ENCODE data around the gene CLDN11. TPM values are rescaled to one million over a fixed set of nuclear protein-coding genes. Genes with fewer than 3 reads are reported as not detected.

The CLDN11 gene
- under 1 TPM in 1 of 2 experiments, not detected in 1; 0.10 TPM for total RNA-seq

GRCh38 chr3:170418422-170419398, at the start of gene CLDN11:
Gene CLDN11, plus strand, starts transcription at chr3:170418868. Its CDS starts 199 bp downstream, at chr3:170419067.

Small RNA genes lying within 50 kb of the gene (microRNA-seq; reads per million reads assigned to microRNA genes)
- not detected for gene MIR6828 (ENCODE audit: borderline microRNAs expressed, borderline replicate concordance)

Other genes starting within 250 kb of the CLDN11 start
- gene PHC3, start 237.1 kb upstream of the CLDN11 start, total RNA-seq = 10 to 100 TPM; 71.9 to 80.9 TPM
- gene PRKCI, start 196.4 kb upstream of the CLDN11 start, total RNA-seq = 10 to 100 TPM; 20.8 to 23.5 TPM
- 10 to 100 TPM; 16.3 to 18.8 TPM for gene SKIL, start 61.2 kb upstream of the CLDN11 start, total RNA-seq
- gene SLC7A14, start 167.2 kb downstream of the CLDN11 start, total RNA-seq = not detected

Data from activated naive CD4-positive, alpha-beta T cell treated with anti-CD3 and anti-CD28 coated beads, Interleukin-2, amount 10 ng/mL, durations not matched to agents 5 hours and 36 hours (primary cell).